Caco-2 (cell line): Measurements from ENCODE around the gene ALDH1A3. TPM values are rescaled to one million over a fixed set of nuclear protein-coding genes. Genes with fewer than 3 reads are reported as not detected.

ENCODE experiments used
- BruUV-seq: library from RNA; stranded (reverse); fragments of 400-500 nt; replicated peaks from 2 replicates; lab custom pipeline; 2021; lab: Mats Ljungman, UMichigan
- CTCF ChIA-PET: fragments of 300-600 bp; sonication (Branson Sonifier 250); formaldehyde crosslinking; loops from one replicate; lab custom pipeline; 2022; ENCODE audit warnings: antibody characterized with exemption; lab: Charles Lee
- POLR2A ChIA-PET: fragments of 300-600 bp; sonication (Branson Sonifier 250); formaldehyde crosslinking; loops from one replicate; lab custom pipeline; 2022; ENCODE audit warnings: antibody characterized with exemption; lab: Charles Lee
- DNase-seq, 2 experiments: peaks; one replicate each; pipeline versions ENCODE4 v3.0.0 to v3.0.0-alpha.2; 2020 to 2022
- H3K27me3 ChIP-seq: replicated peaks from 2 replicates; pipeline ENCODE4 v1.6.0; 2011; ENCODE audit warnings: low read length; ENCODE audit not compliant: control insufficient read depth, insufficient read depth
- H3K36me3 ChIP-seq: 2 replicates; pipeline ENCODE4 v1.5.1; 2011; ENCODE audit warnings: low read length; ENCODE audit not compliant: control insufficient read depth, insufficient read depth
- H3K4me1 ChIP-seq: fragments of 250-450 bp; sonication (Bioruptor Pico); 2 replicates; pipeline ENCODE4 v1.5.1; 2020; ENCODE audit warnings: mild to moderate bottlenecking
- H3K4me3 ChIP-seq: 2 replicates; pipeline ENCODE4 v1.5.1; 2011; ENCODE audit warnings: low read depth, mild to moderate bottlenecking, control low read depth, low read length
- H3K9me3 ChIP-seq: fragments of 250-450 bp; sonication (Bioruptor Pico); 2 replicates; pipeline ENCODE4 v1.5.1; 2020; ENCODE audit warnings: mild to moderate bottlenecking, moderate library complexity
- H3K27ac Mint-ChIP-seq: one replicate; pipeline ENCODE4 v1.8.0; 2022; ENCODE audit warnings: mixed read lengths; ENCODE audit not compliant: unreplicated experiment
- H3K27me3 Mint-ChIP-seq: one replicate; pipeline ENCODE4 v1.8.0; 2022; ENCODE audit warnings: mixed read lengths; ENCODE audit not compliant: insufficient read depth, unreplicated experiment
- H3K36me3 Mint-ChIP-seq: one replicate; pipeline ENCODE4 v1.8.0; 2022; ENCODE audit warnings: mild to moderate bottlenecking, mixed read lengths; ENCODE audit not compliant: insufficient read depth, unreplicated experiment
- H3K4me1 Mint-ChIP-seq: one replicate; pipeline ENCODE4 v1.8.0; 2022; ENCODE audit warnings: low read depth, mixed read lengths; ENCODE audit not compliant: unreplicated experiment
- H3K4me3 Mint-ChIP-seq: one replicate; pipeline ENCODE4 v1.8.0; 2022; ENCODE audit warnings: mild to moderate bottlenecking, moderate library complexity, mixed read lengths; ENCODE audit not compliant: unreplicated experiment
- H3K9me3 Mint-ChIP-seq: one replicate; pipeline ENCODE4 v1.8.0; 2022; ENCODE audit warnings: mixed read lengths; ENCODE audit not compliant: unreplicated experiment
- intact Hi-C: fragments of 100-400 bp; cut with micrococcal nuclease; formaldehyde crosslinking; loops from one replicate; pipeline ENCODE4 v1.10.0; 2022; ENCODE audit not compliant: unreplicated experiment
- total RNA-seq: library from RNA; stranded (reverse); gene quantifications from 2 replicates; pipeline ENCODE4 v1.2.3, GENCODE V29; 2022
- TF ChIP-seq, protein P1 (sequence below), 2 experiments: fragments of 200-600 bp in 1 of 2; IDR thresholded peaks; 1 replicate in 1 of 2; 2 replicates in 1 of 2; pipeline versions ENCODE4 v1.5.1 to v1.8.0; 2011 to 2022; ENCODE audit warnings: antibody characterized with exemption in 1 of 2, control low read depth in 1 of 2, inconsistent platforms in 1 of 2, low read depth in 1 of 2, low read length in 1 of 2, mild to moderate bottlenecking in 1 of 2, moderate library complexity in 1 of 2; ENCODE audit not compliant: insufficient read depth in 1 of 2, severe bottlenecking in 1 of 2, unreplicated experiment in 1 of 2

The ALDH1A3 gene
- total RNA-seq, 1 experiment from 2014 or later: 6.6 TPM

DNA sequence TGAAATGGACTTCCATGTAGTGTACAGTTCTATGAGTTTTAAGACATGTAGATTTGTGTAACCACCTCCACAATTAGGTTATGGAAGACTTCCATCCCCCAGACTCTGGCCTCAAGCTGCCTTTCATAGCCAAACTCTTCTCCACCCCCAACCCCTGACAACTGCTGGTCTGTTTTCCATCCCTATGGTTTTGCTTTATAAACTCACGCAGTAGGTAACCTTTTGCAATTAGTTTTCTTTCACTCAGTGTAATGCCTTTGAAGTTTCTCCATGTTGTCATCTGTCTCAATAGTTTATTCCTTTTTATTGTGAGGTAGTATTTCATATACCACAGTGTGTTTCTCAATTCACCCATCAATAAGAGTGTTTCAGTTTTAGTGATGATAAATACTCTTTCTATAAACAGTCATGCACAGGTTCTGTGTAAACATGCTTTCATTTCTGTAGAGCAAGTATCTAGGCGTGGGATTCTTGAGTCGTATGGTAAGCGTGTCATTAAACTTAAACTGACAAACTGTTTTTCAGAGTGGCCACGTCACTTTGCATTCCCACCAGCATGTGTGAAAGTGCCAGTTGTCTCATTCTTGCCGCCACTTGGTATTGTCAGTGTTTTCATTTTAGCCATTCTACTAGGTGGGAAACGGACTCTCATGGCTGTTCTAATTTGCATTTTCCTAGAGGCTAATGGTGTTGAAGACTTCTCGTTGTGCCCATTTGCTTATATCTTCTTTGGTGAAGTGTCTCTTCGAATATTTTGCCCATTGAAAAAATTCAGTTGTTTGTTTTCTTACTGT is 47.3 kb upstream of the ALDH1A3 start:
- Mint-ChIP-seq H3K27me3 (no peaks in the 10 kb centered on the region), H3K36me3 (no peaks in the 10 kb centered on the region), H3K4me3 (no peak overlapping the region), H3K4me1 (no peaks in the 10 kb centered on the region), H3K9me3 (peaks cover 11% of the 10 kb centered on the region), H3K27ac (no peak overlapping the region)
- Histone ChIP-seq H3K9me3 (no peaks in the 10 kb centered on the region), H3K36me3 (no peaks in the 10 kb centered on the region), H3K27me3 (no peaks in the 10 kb centered on the region), H3K4me1 (no peaks in the 10 kb centered on the region), H3K4me3 (no peak overlapping the region)
- intact Hi-C loops: no loop called here
- DNase-seq: no peak
- TF ChIP-seq, protein P1, sequence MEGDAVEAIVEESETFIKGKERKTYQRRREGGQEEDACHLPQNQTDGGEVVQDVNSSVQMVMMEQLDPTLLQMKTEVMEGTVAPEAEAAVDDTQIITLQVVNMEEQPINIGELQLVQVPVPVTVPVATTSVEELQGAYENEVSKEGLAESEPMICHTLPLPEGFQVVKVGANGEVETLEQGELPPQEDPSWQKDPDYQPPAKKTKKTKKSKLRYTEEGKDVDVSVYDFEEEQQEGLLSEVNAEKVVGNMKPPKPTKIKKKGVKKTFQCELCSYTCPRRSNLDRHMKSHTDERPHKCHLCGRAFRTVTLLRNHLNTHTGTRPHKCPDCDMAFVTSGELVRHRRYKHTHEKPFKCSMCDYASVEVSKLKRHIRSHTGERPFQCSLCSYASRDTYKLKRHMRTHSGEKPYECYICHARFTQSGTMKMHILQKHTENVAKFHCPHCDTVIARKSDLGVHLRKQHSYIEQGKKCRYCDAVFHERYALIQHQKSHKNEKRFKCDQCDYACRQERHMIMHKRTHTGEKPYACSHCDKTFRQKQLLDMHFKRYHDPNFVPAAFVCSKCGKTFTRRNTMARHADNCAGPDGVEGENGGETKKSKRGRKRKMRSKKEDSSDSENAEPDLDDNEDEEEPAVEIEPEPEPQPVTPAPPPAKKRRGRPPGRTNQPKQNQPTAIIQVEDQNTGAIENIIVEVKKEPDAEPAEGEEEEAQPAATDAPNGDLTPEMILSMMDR (IDR thresholded peaks at IDR 0.05; ENCODE audit: insufficient read depth in 1 of 2, low read depth in 1 of 2, low read length in 1 of 2, severe bottlenecking in 1 of 2, unreplicated experiment in 1 of 2): no peak
- CTCF ChIA-PET: no interaction called here
- no TSS peak for BruUV-seq
- POLR2A ChIA-PET: no interaction called here

DNA sequence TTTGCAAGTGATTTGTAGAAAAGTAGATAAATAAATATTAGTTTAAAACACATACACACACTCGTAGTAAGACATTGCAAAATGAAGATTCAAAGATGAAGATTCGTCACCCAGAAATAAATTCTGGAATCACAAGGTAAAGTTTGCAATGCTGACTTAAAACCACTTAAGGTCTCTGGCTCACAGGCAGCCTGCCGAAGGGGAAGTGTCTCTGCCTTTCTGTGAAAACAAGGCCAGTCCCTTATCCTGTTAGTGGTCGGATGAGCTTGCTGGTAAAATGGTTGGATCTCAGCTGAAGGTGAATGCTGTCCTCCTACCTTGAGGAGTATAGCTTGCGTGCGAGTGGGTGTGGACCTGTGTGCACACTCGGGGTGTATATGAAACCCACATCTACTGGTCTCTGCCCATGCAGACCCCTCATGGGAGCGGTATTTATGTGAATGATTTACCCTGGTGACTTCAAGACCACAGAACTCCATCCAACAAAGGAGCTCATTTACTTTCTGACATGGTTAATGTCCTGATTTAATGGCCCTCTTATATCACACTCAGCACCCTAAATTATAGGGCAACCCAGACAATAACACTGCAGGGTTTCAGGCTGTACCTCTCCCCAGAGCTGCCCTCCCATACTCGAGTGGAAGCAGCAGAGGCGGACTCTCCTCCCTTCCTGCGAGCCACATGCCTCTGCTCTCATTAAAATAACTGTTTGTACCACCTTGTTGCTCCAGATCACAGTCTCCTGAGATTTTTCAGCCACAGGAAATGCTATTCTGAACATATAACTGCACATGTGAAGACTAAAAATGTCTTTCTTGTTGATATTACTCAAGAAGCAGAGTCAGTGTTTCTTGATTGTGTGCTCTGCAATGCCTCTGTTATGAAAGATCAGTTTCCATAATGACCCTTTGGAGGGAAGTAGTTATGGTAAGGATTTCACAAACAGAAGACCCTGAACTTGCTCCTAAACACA is 45.9 kb upstream of the ALDH1A3 start:
- no peak overlapping the region for H3K4me3 ChIP-seq
- H3K4me1 Mint-ChIP-seq: no peaks in the 10 kb centered on the region
- no peak overlapping the region for H3K4me3 Mint-ChIP-seq
- no peaks in the 10 kb centered on the region; the same call in 1 of the 2 replicates for H3K9me3 ChIP-seq
- BruUV-seq: no TSS peak
- H3K4me1 ChIP-seq: no peaks in the 10 kb centered on the region
- ChIA-PET POLR2A (no interaction called here), CTCF (interaction anchor here (0.6 kb wide), 1 partner anchor 456 kb away, joined by 4 read pairs; no protein-coding TSS in a partner anchor)
- no peak for DNase-seq
- H3K27me3 ChIP-seq: no peaks in the 10 kb centered on the region
- H3K27ac Mint-ChIP-seq: no peak overlapping the region
- no peaks in the 10 kb centered on the region for H3K36me3 Mint-ChIP-seq
- no peaks in the 10 kb centered on the region for H3K27me3 Mint-ChIP-seq
- no peaks in the 10 kb centered on the region for H3K36me3 ChIP-seq
- intact Hi-C loops: no loop called here
- TF ChIP-seq, protein P1 (IDR thresholded peaks at IDR 0.05; ENCODE audit: insufficient read depth in 1 of 2, low read depth in 1 of 2, low read length in 1 of 2, severe bottlenecking in 1 of 2, unreplicated experiment in 1 of 2): no peak
- H3K9me3 Mint-ChIP-seq: no peaks in the 10 kb centered on the region

DNA sequence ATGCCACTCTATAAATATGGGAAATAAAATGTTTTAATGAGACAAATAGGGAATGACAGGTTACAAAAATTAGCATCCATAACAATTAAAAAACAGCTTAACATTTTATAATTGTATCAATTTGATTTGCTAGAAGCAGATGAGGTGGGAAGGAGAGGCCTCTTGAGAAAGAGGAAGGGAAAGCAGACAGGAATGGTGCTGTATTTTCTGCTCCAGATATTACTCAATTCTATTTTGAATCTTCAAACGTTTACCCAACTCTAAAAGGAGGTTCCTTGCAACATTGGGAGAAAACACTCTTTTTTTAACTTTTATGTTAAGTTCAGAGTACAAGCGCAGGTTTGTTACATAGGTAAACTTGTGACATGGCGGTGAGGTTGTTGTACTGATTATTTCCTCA is 44.9 kb upstream of the ALDH1A3 start:
- Histone ChIP-seq H3K4me1 (no peaks in the 10 kb centered on the region), H3K9me3 (no peaks in the 10 kb centered on the region; the same call in 1 of the 2 replicates), H3K36me3 (no peaks in the 10 kb centered on the region), H3K4me3 (no peak overlapping the region), H3K27me3 (no peaks in the 10 kb centered on the region)
- Mint-ChIP-seq H3K27me3 (no peaks in the 10 kb centered on the region), H3K27ac (no peak overlapping the region), H3K4me3 (no peak overlapping the region), H3K4me1 (no peaks in the 10 kb centered on the region), H3K9me3 (no peaks in the 10 kb centered on the region), H3K36me3 (no peaks in the 10 kb centered on the region)
- intact Hi-C loops: no loop called here
- BruUV-seq: no TSS peak
- DNase-seq: no peak
- ChIA-PET POLR2A (no interaction called here), CTCF (no interaction called here)
- TF ChIP-seq, protein P1 (IDR thresholded peaks at IDR 0.05; ENCODE audit: insufficient read depth in 1 of 2, low read depth in 1 of 2, low read length in 1 of 2, severe bottlenecking in 1 of 2, unreplicated experiment in 1 of 2): no peak
